Measurements from ENCODE around the gene CACNA1C. TPM values are rescaled to one million over a fixed set of nuclear protein-coding genes. Genes with fewer than 3 reads are reported as not detected.

CACNA1C gene
- polyA plus RNA-seq, 1 donor from 2014 or later = 0.06 TPM

DNA sequence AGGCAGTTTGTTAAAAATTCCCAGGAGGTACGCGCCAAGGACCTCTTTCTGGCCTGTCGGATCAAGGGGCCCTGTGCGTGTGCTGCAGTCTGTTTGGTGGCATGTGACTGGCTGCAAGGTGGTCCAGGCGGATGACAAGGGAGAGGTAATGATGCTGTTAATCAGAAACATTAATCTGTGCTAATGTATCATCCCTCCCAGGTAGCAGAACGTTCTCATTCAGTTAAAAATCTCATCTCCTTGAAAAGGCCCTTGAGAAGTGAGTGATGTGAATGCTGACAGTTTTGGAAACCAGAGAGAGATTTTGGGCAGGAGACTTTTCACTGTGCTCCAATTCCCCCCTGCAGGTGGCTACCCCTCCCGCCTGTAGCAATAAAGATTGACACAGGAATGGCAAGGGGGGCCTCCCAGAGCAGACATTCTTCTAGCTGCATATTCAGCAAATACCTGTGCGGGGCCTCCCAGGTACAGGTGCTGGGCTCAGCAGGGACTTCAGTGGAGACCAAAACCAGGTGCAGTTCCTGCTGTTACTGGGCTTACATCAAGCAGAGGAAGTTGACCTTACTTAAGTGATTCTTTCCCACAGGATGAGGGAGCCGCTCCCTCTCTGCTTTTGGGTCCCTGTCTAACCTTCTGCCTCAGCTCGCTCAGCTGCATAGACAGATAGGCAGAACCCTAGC lies 364.8 kb downstream of the CACNA1C start:
- Mint-ChIP-seq H3K27me3 (peaks cover 10% of the 10 kb centered on the region), H3K4me1 (no peaks in the 10 kb centered on the region), H3K27ac (peak overlapping the region in 1 of 3 donors; percentile 86), H3K9me3 (no peaks in the 10 kb centered on the region), H3K36me3 (peaks cover 2% of the 10 kb centered on the region), H3K4me3 (no peak overlapping the region)

DNA sequence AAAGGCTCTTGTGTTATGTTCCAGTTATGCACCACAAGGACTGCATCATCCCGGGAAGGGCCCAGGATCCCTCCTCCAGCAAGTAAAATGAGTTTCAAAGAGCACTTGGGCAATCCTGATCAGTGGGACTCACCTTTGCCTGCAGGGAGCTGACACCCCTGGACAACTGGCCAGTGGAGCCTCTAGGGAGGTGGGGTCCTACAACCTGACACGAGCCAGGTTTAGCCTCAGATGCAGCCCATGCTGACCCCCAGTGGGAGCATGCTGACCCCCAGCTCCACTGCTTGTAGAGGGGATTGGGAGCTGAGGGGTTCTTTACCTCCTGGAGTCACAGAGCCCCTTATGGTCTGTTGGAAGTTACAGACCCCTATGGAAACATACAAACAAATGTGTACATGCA lies 365.8 kb downstream of the CACNA1C start:
- Mint-ChIP-seq H3K36me3 (peaks cover 2% of the 10 kb centered on the region), H3K4me1 (no peaks in the 10 kb centered on the region), H3K4me3 (peak overlapping the region in 1 of 4 donors; percentile 29), H3K27me3 (peaks cover 10% of the 10 kb centered on the region), H3K9me3 (no peaks in the 10 kb centered on the region), H3K27ac (peak overlapping the region in 1 of 3 donors; percentile 86)

DNA sequence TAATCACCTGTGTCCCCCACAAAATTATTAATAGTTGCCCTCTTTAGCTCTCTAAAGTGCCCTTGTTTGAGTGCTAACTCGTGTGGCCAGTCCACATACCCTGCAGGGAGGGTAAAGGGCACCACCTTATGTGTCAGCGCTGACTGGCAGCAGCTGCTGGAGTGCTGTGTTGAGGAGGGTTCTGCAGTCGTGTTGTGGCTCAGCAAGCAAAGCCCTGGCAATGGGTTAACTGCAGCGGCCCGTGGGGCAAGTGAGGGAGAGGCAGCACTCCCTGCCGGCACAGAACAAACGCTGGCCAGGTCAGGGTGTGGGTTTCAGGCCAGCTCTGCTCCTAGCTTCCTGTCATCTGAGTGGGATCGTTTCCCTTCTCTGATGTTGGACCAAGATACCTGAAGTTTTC lies 369.8 kb downstream of the CACNA1C start:
- no peak overlapping the region for H3K4me3 Mint-ChIP-seq
- peaks cover 2% of the 10 kb centered on the region for H3K36me3 Mint-ChIP-seq
- peaks cover 4% of the 10 kb centered on the region for H3K27me3 Mint-ChIP-seq
- H3K9me3 Mint-ChIP-seq = peaks cover 2 to 6% (median 4%) of the 10 kb centered on the region in 3 donors
- H3K4me1 Mint-ChIP-seq = no peaks in the 10 kb centered on the region
- no peak overlapping the region for H3K27ac Mint-ChIP-seq

DNA sequence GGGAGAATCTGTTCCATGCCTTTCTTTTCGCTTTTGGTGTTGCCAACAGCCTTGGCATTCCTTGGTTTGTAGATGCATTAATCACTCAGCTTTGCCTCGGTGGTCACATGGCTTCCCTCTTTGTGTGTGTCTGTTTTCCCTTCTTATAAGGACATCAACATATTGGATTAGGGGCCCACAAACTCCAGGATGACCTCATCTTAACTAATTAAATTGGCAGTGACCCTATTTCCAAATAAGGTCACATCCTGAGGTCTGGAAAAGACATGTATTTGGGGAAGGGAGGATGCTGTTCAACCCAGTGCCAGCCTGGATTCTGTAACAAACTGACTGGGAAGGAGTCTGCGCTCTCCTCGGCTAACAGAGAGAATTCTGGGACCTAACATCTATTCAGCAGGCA lies 376.2 kb downstream of the CACNA1C start:
- peaks cover 2 to 6% (median 4%) of the 10 kb centered on the region in 3 donors for H3K9me3 Mint-ChIP-seq
- no peaks in the 10 kb centered on the region for H3K36me3 Mint-ChIP-seq
- no peak overlapping the region for H3K27ac Mint-ChIP-seq
- no peaks in the 10 kb centered on the region for H3K4me1 Mint-ChIP-seq
- peaks cover 2% of the 10 kb centered on the region for H3K27me3 Mint-ChIP-seq
- H3K4me3 Mint-ChIP-seq = no peak overlapping the region

DNA sequence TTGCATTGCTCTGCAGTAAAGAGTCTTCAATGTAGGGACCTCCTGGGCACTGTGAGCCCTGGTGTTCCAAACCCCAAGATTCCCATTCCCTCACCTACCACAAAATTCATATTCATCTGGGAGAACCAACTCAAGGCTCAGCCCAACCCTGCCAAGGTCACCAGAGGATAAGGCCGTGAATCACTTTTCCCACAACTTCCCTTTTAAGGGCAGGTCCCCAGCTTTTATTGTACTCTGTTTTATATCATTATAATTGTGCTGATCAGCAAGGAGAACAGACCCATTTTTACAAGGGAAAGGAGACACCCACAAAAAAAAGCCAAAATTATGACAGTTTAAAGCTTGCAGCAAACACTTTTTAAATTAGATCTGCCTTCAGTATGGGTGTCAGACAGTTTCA lies 379.0 kb downstream of the CACNA1C start:
- no peak overlapping the region for H3K4me3 Mint-ChIP-seq
- H3K27ac Mint-ChIP-seq = no peak overlapping the region
- H3K36me3 Mint-ChIP-seq = no peaks in the 10 kb centered on the region
- no peaks in the 10 kb centered on the region for H3K27me3 Mint-ChIP-seq
- H3K9me3 Mint-ChIP-seq = no peaks in the 10 kb centered on the region
- H3K4me1 Mint-ChIP-seq = no peaks in the 10 kb centered on the region

DNA sequence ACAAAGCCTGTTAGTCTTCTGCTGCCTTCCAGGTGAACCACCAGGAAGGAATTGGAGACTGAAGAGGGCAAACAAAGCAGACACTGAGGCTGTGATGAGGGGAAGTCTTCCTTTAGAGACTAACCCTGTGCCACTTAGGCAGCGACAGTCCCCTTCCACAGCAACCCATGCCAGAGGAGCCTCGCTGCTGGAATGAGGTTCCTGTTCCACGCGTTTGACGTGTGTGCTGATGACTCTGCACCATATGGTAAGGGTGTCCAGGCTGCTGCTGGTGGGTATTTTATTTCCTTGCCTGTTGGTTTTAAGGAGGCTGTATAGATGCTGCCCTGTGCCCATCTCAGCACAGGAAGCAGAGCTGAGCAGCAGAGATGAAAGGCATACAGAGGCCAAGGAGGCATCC lies 380.1 kb downstream of the CACNA1C start:
- H3K9me3 Mint-ChIP-seq = no peaks in the 10 kb centered on the region
- H3K27ac Mint-ChIP-seq = no peak overlapping the region
- H3K4me1 Mint-ChIP-seq = no peaks in the 10 kb centered on the region
- H3K36me3 Mint-ChIP-seq = no peaks in the 10 kb centered on the region
- H3K4me3 Mint-ChIP-seq = no peak overlapping the region
- H3K27me3 Mint-ChIP-seq = no peaks in the 10 kb centered on the region

DNA sequence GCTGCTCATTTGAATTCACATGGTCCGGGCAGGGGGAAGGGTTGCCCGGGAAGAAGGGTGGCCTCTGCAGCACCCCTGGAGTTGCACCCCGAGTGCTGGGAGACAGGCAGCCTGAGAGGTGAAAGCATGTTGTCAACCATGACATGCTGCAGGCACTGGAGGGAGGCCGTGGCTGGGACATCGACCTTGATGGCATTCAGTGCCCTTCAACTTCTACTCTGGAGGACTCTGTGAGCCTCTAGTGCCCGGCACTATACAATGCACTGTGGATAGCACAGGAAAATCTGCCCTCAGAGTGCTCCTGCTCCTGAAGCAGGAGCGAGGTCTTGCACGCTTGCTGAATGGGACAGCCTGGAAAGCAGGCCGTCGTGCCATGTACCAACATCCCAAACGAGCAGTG lies 382.7 kb downstream of the CACNA1C start:
- Mint-ChIP-seq H3K36me3 (no peaks in the 10 kb centered on the region), H3K27ac (no peak overlapping the region), H3K27me3 (no peaks in the 10 kb centered on the region), H3K4me3 (peak overlapping the region in 1 of 4 donors; percentile 49), H3K4me1 (no peaks in the 10 kb centered on the region), H3K9me3 (no peaks in the 10 kb centered on the region)

DNA sequence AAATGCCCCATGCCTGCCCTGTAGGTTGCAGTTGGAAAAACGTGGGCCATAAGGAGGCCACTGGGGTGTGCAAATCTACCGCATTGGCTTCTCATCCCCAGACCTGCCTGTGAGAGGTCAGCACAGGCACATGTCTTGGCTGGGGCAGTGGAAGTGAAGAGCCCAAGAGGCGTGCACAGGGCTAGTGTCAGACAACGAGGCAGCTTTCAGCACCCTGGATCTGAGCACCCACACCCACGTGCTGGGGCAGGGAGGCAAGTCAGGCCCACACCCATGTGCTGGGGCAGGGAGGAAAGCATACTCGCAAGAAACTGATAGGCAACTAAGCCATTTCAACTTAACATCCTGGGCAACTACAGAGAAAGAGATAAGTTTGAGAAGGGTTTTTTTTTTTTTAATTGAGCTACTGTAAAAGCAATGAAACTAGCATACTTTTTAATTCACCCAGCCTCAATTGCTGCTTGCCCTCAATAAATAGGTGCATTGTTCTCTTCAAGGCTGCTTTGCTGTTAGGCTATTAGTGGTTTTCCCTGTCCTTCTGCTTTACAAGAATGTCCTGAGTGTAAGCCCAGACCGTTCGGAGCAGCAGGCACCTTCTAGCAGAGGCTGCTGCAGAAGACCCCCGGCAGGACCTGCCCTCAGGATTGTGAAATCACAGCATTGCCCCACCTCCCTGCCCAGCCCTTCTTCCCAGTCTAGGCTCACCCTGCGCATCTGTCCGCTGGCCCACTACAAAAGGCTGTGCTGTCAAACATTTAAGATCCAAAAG lies 386.7 kb downstream of the CACNA1C start:
- Mint-ChIP-seq H3K27ac (no peak overlapping the region), H3K27me3 (no peaks in the 10 kb centered on the region), H3K4me1 (no peaks in the 10 kb centered on the region), H3K4me3 (no peak overlapping the region), H3K9me3 (no peaks in the 10 kb centered on the region), H3K36me3 (no peaks in the 10 kb centered on the region)

DNA sequence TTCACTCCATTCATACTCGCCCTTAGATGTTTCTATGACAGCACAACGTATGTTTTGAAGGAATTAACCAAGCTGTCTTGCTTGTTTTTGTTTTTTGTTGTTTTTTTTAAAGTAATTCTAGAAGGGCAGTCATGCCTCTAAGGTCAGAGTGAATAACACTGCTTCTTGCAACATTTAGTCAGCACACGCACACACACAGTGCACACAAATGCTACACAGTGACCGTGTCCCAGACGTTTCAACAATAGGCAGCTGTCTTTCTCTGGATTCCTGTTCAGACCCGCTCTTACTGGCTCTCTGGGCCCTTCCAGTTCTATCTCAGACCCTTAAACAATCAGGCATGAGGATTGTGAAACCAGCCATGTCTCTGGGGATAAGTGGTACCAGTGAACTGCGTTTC lies 391.0 kb downstream of the CACNA1C start:
- Mint-ChIP-seq H3K4me3 (no peak overlapping the region), H3K27me3 (peaks cover 1% of the 10 kb centered on the region), H3K4me1 (no peaks in the 10 kb centered on the region), H3K27ac (peak overlapping the region in 1 of 3 donors; percentile 16), H3K9me3 (no peaks in the 10 kb centered on the region), H3K36me3 (no peaks in the 10 kb centered on the region)

DNA sequence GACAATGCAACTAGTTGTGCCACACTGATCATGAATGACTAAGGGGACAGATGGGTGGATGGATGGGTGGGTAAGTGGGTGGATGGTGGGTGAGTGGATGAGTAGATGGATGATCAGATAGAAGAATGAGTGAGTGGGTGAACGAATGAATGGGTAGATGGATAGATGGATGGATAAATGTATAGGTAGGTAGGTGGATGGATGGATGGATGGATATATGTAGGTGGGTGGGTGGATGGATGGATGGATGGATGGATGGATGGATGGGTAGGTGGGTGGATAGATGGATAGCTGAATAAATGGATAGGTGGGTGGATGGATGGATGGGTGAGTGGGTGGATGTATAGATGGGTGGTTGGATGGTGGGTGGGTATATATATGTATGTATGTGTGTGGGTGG lies 393.2 kb downstream of the CACNA1C start:
- Mint-ChIP-seq H3K4me1 (peaks cover 0 to 3% (median 0%) of the 10 kb centered on the region in 3 donors), H3K4me3 (no peak overlapping the region), H3K36me3 (no peaks in the 10 kb centered on the region), H3K27ac (no peak overlapping the region), H3K27me3 (peaks cover 1% of the 10 kb centered on the region), H3K9me3 (no peaks in the 10 kb centered on the region)

DNA sequence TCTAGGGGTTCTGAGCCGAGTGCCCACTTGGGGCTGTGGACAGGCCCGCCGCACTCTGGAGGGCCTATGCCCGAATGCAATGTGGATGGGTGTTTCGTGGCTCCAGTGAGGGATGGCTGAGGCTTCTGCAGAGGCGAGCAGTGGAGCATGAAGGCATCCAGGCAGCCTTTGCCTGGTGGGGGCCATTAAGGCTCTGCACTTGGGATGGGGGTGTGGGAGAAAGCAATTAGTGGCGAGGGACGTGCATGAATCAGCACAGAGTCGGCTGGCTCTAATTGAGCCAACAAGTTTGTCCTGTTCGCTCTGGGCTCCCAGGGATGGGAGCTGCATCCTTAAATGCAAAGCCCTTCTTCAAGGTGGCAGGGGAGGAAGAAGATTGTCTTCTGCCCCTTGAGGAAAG lies 395.1 kb downstream of the CACNA1C start:
- Mint-ChIP-seq H3K4me1 (peaks cover 0 to 3% (median 0%) of the 10 kb centered on the region in 3 donors), H3K27ac (no peak overlapping the region), H3K27me3 (peaks cover 1% of the 10 kb centered on the region), H3K4me3 (no peak overlapping the region), H3K36me3 (no peaks in the 10 kb centered on the region), H3K9me3 (no peaks in the 10 kb centered on the region)

DNA sequence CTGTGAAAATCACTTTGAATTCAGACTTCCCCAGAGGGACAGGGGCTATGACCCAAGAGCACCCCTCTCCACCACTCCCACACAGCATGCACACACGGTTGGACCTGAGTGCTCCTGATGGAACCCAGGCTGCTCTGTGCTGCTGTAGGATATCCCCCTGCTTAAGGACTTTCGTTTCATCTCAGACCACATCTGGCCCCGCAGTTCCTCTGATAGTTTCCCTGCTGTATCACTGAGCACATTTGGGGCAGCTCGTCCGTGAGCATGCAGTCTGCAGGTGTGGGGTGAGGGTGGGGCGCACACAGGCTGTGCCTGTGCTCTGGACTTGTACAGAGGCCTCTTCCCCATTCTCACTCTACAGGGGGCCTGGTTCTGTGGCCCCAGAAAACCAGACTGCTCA lies 396.8 kb downstream of the CACNA1C start:
- H3K36me3 Mint-ChIP-seq = no peaks in the 10 kb centered on the region
- H3K4me3 Mint-ChIP-seq = no peak overlapping the region
- peaks cover 1% of the 10 kb centered on the region for H3K27me3 Mint-ChIP-seq
- H3K27ac Mint-ChIP-seq = no peak overlapping the region
- peaks cover 0 to 3% (median 0%) of the 10 kb centered on the region in 3 donors for H3K4me1 Mint-ChIP-seq
- H3K9me3 Mint-ChIP-seq = no peaks in the 10 kb centered on the region

DNA sequence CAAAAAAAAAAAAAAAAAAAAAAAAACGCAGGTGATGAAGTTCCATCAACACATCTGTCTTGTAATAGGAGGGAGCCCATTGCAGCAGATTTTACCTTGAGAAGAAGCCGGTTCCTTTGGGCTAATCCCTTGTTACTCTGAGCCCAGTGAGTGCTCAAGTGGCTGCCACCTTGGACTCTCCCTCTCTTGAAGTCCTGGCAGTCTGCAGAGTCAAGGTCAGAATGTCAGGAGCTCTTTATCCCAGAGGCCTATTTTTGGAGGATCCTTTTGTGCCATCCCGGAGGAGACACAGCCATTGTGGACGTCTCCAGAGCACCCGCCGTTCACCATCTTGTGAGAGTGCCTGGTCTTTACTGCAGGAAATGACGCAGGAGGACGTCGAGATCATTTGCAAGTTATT lies 397.8 kb downstream of the CACNA1C start:
- H3K27ac Mint-ChIP-seq = no peak overlapping the region
- no peak overlapping the region for H3K4me3 Mint-ChIP-seq
- H3K36me3 Mint-ChIP-seq = no peaks in the 10 kb centered on the region
- H3K4me1 Mint-ChIP-seq = peaks cover 0 to 3% (median 0%) of the 10 kb centered on the region in 3 donors
- no peaks in the 10 kb centered on the region for H3K9me3 Mint-ChIP-seq
- H3K27me3 Mint-ChIP-seq = peaks cover 1% of the 10 kb centered on the region

DNA sequence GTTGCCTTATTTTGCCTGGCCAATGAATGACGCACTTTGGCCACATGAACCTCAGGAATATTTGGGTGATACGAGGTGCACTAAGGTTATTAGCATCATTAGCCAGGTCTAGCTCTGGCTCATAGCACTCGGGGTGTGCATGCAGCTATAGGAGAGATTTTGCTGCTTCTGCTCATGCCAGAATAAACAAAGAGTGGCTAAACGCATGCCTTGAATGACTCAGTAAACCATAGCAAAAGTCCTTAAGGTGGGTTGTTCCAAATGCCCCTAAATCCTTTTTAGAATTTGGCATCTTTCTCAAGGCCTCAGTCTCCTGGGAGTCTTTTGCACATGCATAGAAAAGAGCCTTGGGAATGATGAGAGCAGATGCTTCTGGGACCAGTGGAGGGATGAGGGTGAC lies 398.2 kb downstream of the CACNA1C start:
- no peak overlapping the region for H3K27ac Mint-ChIP-seq
- H3K4me3 Mint-ChIP-seq = no peak overlapping the region
- H3K27me3 Mint-ChIP-seq = no peaks in the 10 kb centered on the region
- H3K4me1 Mint-ChIP-seq = peaks cover 0 to 3% (median 0%) of the 10 kb centered on the region in 3 donors
- no peaks in the 10 kb centered on the region for H3K36me3 Mint-ChIP-seq
- H3K9me3 Mint-ChIP-seq = no peaks in the 10 kb centered on the region

DNA sequence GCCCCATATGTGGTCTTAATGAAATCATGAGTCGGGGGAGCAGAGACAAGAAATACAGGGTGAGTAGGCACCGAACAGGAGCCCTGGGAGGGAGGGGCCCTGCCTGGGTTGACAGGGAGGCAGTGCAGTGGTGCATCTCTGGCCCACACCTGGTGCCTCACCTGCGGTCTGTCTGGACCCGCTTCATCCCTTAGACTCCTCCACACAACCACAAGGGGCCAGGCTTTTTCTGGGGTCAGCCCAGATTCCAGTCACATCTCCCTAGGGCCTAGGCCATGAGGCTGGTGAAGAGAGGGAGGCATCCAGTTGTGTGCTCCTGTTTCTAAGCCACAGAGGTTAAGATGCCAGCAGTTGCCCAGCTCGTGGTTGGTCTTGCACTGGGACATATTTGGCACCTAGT lies 398.7 kb downstream of the CACNA1C start:
- Mint-ChIP-seq H3K4me1 (peaks cover 0 to 3% (median 0%) of the 10 kb centered on the region in 3 donors), H3K9me3 (no peaks in the 10 kb centered on the region), H3K36me3 (no peaks in the 10 kb centered on the region), H3K27me3 (no peaks in the 10 kb centered on the region), H3K27ac (no peak overlapping the region), H3K4me3 (no peak overlapping the region)
